ENCODE data around the gene DNAH8. TPM values are rescaled to one million over a fixed set of nuclear protein-coding genes. Genes with fewer than 3 reads are reported as not detected.

Gene DNAH8
- total RNA-seq, 1 donor from 2014 or later, result 0.89 TPM

GRCh38 chr6:38797391-38797790 lies 82.3 kb downstream of the DNAH8 start:
- DNase-seq, result no peak

GRCh38 chr6:38799529-38800184 lies 84.5 kb downstream of the DNAH8 start:
- no peak for DNase-seq

GRCh38 chr6:38801305-38801704 lies 86.2 kb downstream of the DNAH8 start:
- no peak for DNase-seq

GRCh38 chr6:38802497-38802896 lies 87.4 kb downstream of the DNAH8 start:
- no peak for DNase-seq

GRCh38 chr6:38803129-38803528 lies 88.0 kb downstream of the DNAH8 start:
- no peak for DNase-seq

GRCh38 chr6:38804358-38804757 lies 89.2 kb downstream of the DNAH8 start:
- DNase-seq, result no peak

- DNase-seq, result no peak
These were observed 90.1 kb downstream of the DNAH8 start for GRCh38 chr6:38805127-38805655.

GRCh38 chr6:38805692-38806091 lies 90.6 kb downstream of the DNAH8 start:
- DNase-seq, result no peak

- DNase-seq, result no peak
These were observed 91.2 kb downstream of the DNAH8 start for GRCh38 chr6:38806271-38806670.

GRCh38 chr6:38806833-38807232 lies 91.7 kb downstream of the DNAH8 start:
- no peak for DNase-seq

GRCh38 chr6:38808039-38808438 lies 92.9 kb downstream of the DNAH8 start:
- DNase-seq, result no peak

- no peak for DNase-seq
These were observed 98.1 kb downstream of the DNAH8 start for GRCh38 chr6:38813041-38813823.

- DNase-seq, result no peak
These were observed 99.7 kb downstream of the DNAH8 start for GRCh38 chr6:38814761-38815160.

GRCh38 chr6:38815250-38815649 lies 100.1 kb downstream of the DNAH8 start:
- DNase-seq, result no peak

GRCh38 chr6:38818691-38819090 lies 103.6 kb downstream of the DNAH8 start:
- DNase-seq, result no peak

GRCh38 chr6:38822963-38823362 lies 107.9 kb downstream of the DNAH8 start:
- DNase-seq, result no peak

GRCh38 chr6:38824243-38824894 lies 109.3 kb downstream of the DNAH8 start:
- DNase-seq, result no peak

- no peak for DNase-seq
These were observed 111.9 kb downstream of the DNAH8 start for GRCh38 chr6:38827024-38827423.

- no peak for DNase-seq
These were observed 116.8 kb downstream of the DNAH8 start for GRCh38 chr6:38831865-38832264.

- no peak for DNase-seq
These were observed 118.2 kb downstream of the DNAH8 start for GRCh38 chr6:38833320-38833719.

GRCh38 chr6:38836585-38836984 lies 121.5 kb downstream of the DNAH8 start:
- DNase-seq, result no peak

GRCh38 chr6:38837101-38837500 lies 122.0 kb downstream of the DNAH8 start:
- DNase-seq, result no peak

GRCh38 chr6:38843798-38844197 lies 128.7 kb downstream of the DNAH8 start:
- no peak for DNase-seq
